ENCODE measurements around the gene PMF1. TPM values are rescaled to one million over a fixed set of nuclear protein-coding genes. Genes with fewer than 3 reads are reported as not detected.

The PMF1 gene
- total and polyA plus RNA-seq, 2 of the 13 experiments (the other 11 are each of a cell fraction or from before 2014, with no cell fraction given) = 72.5 to 89.0 TPM

GRCh38 chr1:156246241-156246780 is 33.5 kb downstream of the PMF1 start (continued):
- TF ChIP-seq ZNF407 (CRISPR knock-in tag; IDR thresholded peaks at IDR 0.05; ENCODE audit: not compliant biosample characterization) (no peak), DNMT1 (CRISPR knock-in tag; IDR thresholded peaks at IDR 0.05) (no peak), CTCF (CRISPR knock-in tag; IDR thresholded peaks at IDR 0.05) (no peak)

Measured in HepG2 (cell line).